ENCODE results near the gene STXBP6.

Gene STXBP6

DNA sequence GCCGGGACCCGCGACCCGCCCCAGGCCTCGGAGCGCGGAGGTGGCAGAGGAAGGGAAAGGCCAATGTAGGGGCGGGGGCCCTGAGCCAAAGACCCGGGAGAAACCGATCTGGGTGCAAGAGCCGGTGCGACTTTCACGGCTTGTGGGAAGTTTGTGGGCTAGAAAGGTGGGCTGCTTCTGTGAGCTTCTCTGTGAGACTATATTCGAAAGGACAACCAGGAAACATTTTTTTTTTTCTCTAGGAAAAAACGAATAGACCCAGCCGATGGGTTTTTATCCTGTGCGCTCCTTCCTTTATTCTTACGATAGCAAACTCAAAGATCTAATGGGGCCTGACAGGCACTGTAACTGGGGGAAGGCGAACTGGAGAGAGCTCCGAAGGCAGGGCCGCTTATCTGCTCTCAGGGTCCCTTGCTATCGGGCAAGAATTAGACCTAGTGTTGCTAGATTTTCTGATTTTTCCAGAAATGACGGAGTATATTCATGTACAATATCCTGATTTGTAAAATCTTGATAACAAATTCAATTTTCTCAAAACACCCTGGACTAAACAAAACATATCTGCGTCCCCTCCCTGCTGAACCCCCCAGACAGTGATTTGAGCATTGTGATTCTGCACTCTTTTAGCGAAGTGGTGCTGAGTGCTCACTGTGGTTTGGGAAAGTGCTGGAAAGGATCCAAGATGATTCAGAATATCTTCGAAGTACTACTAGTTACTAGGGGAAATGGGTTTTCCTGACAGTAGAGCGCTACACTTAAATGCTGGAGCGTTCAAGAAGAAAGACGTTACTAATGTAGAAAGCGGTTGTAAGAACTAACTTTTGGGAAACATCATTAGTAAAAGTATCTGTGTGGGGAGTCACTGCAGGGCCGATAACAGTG, 563 bp upstream of the STXBP6 start:
- DNase-seq, result no peak

DNA sequence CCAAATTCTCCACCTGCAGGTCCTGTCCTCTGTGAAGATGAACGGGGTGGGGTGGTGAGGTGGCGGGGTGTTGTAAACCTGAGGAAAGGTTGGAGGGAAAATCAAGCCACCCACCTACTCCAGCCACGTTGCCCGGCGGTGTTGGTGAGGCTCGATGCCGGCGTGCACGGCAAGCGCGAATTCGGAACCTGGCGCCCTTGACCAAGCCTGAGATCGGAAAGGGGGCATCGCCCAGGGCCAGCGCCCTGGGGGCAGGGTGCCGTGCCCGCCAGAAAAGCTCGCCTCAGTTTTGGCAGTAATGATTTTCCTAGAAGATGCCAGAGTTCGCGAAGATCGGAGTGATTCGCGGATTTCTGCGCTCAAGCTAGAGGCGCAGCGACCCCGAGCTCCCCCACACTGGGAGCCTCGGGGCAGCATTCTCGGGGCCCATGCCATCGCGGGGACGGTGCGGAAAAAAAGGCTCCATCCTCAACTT, 817 bp downstream of the STXBP6 start:
- no peak for DNase-seq

DNA sequence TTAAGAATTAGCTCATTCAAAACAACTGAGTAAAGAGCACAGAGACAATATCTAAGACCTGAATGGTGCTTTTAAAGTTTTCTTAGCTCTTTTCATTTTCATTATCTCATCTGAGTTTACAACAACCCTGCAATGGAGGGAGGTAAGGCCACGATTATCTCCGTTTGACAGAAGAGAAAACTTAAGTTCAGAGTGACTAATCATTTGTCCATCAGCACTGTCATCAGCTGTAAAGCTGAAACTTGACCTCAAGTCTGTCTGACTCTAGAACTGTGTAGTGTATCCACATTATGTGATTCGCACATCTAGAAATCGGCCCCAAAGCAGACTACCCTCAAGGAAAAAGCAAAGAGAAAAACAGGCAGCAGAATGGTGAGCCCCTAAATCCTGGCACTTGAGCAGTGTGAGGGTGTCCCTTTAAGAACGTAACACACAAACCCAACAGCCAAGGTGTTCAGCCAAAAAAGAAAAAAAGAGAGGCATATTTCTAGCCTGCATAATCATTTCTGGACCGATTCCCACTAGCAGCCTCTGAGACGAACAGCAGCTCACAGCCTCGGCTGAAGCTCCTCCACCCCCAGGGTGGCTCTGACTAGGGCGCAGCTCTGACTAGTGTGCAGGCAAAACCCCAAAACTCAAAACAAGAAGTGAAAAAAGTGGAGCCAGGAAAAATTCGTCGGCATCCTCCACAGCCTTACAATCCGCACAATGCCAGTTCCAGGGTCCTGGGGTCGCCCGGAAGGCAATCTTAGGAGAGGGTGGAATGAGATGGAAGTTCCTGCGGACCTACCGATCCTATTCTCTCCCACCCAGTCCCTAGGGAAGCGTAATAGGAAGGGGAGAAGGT, 1.6 kb downstream of the STXBP6 start:
- DNase-seq, result peak; percentile 12

DNA sequence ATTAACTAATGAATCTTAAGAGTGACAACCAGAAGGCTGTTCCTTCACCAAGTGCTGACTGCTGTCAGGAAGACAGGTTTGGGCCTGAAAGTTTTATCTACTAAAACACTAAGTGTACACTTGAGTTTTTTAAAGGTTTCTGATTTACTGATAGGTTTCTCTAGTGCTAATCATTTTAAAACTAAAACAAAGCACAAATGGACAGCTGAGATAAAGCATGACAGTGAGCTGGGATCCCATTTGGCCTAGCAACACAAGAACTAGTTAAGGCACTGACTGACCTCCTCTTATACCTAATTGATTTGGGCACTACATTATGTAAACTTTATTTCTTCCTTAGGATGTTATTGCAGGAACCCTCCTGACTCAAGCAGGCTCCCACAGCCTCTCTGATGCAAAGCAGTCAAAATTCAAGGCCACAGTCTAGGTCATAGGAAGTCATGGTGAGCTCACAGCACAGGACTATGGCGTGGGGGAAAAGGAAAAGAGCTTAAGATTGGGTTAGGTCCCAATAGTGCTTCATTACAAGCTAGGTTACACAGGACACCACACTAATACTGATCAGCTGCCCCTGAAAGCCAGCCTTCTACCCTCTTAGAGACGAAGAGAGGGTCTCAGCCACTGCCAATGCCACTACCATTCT, 3.5 kb downstream of the STXBP6 start:
- DNase-seq, result no peak

DNA sequence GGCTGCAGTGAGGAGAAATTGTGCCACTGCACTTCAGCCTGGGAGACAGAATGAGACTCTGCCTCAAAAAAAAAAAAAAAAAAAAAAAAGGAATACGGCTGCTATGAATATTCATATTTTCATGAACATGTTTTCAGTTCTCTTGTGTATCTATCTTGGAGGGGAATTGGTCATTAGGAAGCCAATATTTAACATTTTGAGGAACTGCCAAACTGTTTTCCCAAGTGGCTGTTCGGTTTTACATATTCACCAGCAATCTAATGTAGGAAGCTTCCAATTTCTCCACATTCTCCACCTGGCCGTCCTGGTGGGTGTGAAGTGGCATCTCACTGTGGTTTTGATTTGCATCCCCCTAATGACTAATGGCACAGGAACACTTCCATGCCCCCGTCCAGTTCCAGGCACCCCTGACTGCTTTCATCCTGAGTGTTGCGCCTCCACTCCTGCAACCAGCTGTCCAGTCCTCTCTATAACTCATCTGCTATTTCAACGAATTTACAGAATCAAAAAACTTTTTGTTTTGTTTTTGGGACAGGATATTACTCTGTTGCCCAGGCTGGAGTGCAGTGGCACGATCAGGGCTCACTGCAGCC, 5.7 kb downstream of the STXBP6 start:
- DNase-seq, result no peak

DNA sequence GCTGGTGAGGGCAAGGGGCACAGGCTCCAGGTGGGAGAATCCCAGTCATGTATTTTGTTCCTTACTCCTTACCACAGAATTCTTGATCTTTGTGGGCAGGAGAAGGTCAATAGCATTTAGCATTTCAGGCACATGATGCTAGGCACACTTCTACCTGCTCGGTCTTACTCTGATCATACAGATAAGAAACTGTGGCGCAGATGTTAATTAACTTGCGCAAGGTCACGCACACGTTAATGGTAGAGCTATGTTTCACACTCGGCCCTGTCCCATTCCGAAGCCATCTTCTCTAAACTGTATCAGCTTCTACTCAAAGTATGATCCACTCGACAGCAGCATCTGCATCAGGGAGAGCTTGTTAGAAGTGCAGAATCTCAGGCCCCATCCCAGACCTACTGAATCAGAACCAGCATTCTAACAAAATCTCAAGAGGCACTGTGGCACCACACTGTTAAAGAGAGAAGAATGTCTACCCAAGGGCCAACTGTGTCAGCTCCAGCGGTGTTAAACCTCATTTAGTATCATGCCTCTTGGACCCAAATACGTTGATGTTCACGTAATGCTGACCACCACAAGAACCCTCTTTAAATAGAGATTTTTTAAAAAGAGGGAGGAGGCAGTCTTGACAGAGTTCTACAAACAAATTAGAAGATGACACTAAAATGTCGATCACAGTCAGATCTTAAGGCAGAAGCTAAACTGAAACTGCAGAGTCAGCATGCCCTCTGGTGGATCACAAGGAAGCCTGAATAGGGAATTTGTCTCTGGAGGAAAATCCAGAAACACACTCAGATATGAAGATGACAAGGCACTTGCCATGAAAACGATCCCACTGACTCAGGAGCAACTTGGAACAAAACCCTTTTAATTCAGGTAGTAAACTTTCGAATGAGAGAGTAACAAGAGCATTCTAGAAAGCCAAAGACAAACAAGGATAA, 7.3 kb downstream of the STXBP6 start:
- peak; percentile 23 for DNase-seq

DNA sequence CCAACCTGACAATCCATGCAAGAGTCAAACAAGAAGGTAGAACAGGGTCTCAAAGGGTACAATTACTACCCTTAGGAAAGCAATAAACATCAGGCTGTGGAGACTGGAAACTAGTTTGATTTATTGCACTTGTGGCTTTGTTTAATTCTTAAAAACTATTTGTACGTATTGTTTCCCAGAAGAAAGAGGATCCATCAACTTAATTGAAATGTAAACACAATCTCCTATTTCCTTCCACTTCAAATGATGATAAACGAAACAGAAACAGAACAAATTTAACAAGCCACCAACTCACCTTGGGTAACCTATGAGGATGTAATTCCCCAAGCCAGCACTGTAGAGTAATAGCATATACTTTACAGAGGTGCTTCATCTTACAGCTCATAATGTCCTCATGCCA, 8.0 kb downstream of the STXBP6 start:
- DNase-seq, result no peak

DNA sequence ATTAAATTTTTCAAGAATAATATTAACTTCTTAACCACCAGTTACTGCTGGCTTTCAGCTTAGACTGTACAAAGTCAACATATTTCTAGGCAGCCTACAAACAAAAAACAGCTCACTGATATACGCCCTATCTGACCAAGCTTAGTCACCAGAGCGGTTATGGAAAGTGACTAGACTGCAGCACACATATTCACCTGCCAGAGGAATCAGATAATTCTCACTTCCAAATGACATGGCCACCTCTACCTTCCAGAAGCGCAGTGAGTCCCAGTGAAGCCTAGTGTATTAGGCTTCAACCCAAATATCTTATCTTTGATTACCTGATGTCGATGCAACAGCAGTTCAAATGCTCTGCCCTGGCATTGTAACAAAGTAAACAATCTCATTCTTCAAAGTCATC, 8.5 kb downstream of the STXBP6 start:
- no peak for DNase-seq

DNA sequence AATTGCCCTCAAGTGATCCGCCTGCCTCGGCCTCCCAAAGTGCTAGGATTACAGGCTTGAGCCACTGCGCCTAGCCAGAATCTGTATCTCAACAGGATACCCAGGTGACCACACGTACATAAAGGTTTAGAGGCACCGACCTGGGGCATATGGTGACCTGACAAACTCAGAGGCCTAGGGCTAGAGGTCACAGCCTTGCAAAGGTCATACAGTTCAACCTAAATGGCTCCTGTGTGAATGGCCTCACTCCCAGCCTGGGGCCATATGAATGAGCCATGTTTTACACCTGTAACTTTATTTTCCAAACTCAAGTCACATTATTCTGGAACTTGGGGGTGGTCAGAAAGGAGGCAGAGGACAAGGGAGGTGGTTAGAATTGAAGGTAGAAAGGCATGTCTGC, 10.0 kb downstream of the STXBP6 start:
- no peak for DNase-seq

DNA sequence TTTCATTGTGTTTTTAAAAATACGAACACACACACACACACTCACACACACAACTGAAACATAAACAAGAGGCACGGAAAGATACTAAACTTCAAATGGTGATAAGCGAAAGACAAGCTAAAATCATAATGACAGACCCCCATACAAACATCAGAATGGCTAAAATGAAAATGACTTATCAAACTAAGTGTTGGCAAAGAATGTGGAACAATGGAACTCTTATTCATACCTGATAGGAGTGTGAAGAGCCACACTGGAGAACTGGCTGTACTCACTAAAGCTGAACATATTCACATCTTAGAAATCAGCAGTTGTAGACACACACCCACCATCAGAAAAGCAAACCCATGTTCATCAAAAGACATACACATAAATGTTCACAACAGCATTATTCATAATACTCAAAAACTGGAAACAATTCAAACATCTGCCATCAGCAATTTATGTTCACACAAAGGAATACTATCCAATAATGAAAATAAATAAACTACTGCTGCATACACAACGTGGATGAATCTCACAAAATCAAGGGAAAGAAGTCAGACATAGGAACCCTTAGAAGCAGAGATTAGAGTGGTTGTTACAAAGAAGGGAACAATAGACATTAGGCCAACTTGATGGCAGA, 11.8 kb downstream of the STXBP6 start:
- DNase-seq, result no peak

DNA sequence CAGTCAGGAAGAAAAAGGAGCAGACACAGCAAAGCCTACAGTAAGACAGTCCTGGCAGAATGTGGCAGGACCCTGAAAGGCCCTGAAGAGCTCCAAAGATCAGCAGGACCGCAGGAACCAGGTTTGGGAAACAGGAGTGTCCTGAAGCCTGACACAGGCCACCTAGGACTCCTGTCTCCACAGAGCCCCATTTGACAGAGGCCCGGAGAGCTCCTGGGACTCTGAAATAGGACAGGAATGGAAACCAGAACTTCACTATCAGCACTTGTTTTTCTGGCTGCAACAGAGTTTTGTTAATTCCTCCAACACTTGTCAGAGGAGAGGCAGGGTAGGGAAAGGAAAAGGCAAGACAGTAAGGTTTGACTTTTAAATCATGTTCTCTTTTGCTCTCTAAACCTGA, 12.9 kb downstream of the STXBP6 start:
- no peak for DNase-seq

DNA sequence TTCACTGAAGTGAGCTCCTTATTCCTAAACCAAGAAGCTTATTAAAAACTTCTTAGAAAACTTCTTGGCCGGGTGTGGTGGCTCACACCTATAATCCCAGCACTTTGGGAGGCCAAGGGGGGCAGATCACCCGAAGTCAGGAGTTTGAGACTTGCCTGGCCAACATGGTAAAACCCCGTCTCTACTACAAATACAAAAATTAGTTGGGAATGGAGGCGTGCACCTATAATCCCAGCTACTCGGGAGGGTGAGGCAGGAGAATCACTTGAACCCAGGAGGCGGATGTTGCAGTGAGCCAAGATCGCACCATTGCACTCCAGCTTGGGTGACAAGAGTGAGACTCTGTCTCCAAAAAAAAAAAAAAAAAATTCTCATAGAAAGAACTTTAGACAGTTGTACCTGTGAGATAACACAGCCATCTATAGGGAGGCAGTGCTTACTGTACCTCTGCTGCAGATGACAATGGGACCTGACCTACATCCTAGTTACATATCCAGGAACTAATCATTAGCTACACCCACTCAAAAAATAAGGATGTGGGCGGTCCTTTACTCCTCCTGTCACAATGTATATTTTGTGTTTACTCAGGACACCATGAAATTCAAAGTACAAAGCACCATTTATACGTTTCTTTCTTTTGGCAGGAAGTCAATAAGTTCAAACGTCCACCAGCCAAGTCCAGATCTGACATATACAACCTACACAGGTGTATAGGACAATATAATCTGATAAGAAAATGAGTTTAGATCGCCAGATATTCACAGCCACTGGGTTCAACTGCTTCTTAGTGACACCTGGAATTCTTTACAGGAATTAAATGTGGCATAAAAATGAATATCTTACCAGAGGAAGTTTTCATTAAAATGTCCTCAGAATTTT, 14.9 kb downstream of the STXBP6 start:
- no peak for DNase-seq

DNA sequence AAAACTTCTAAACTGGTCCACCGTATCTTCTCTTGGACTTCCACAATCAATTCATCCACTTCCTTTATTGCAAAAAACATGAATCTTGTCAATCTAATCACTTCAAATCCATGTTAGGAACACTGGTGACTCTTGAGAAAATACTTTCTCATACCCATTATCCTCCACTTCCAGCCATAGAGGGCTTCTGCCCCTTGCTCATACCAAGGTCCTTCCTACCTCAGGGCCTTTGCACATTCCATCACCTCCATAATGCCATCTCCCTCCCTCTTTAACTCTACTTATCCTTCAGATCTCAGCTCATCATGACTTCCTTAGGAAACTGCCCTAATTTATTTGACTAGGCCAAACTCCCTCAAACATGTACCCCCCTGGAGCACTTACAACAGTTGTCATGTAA, 16.6 kb downstream of the STXBP6 start:
- DNase-seq, result no peak

DNA sequence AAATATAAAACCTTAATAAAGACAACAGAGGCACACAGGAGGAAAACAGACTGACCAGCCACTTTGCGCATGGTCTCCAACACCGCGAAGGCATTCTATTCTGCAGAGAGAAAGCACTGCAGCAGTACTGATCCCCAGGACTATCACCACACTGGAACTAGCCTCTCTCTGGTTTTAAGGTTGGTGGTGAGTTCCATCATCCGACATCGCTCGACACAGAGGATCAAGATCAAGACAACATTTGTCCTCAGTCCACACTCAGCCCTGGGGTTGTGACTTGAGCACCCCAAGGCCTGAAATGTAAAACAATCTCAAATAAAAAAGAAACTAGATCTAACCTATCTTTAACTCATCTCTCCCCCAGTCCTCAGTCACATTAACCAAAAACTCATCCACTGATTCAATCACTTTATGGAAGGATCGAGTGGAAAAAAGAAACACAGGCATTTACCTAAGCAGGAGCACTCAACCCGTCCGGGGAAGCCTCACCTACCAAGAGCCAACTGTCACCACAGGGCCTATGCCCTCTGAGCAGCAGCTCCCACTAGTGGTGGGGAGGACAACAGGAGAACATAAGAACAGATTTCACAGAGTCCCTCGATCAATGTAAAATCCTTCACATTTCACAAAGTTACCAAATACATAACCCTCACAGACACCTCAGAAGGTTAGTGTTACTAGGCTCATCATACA, 17.7 kb downstream of the STXBP6 start:
- DNase-seq, result no peak

DNA sequence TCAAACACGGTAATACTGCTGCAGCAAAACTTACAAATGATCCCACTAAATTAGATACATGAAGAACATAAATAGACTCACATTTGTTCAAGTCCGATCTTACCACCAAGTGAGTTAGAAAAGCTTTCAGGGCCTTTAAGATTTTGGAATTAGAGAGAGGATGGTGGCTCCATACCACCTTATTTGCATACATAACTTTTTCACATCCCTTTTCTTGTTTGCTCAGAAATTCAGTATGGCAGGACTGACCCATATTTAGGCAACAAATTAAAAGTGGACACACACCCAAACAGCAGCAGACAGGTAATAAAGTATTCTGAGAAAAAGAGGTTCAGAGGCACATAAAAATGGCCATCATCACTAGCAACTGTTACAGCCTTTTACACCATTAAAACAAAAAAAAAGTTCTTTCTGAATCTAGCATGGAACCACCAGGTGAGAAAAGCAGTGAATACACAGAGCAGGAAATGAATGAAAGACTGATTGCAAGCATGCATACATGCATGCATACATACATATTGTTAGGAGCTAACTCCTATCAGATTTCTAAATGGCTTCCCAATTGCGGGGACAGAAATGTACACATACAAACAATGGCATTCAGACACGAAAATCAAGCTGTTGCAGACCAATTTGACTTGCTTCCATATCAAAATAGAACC, 23.3 kb downstream of the STXBP6 start:
- no peak for DNase-seq

DNA sequence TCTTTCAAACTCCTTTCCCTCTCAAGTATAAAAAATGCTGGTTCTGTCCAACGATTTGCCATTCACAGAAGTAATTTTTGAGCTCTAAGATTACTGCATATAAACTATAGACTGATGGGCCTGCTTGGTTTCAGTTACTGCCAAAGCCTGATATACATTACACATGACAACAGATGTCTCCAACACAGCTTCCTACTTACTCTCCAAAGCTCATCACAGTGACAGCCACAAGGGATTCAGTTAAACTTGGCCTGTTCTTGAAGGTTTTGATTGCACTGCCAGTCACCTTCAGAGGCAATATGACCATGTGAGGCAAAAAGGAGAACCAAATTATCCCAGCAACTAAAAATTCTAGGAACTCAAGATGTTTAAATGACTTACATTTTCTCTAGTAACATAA, 30.1 kb downstream of the STXBP6 start:
- DNase-seq, result no peak

DNA sequence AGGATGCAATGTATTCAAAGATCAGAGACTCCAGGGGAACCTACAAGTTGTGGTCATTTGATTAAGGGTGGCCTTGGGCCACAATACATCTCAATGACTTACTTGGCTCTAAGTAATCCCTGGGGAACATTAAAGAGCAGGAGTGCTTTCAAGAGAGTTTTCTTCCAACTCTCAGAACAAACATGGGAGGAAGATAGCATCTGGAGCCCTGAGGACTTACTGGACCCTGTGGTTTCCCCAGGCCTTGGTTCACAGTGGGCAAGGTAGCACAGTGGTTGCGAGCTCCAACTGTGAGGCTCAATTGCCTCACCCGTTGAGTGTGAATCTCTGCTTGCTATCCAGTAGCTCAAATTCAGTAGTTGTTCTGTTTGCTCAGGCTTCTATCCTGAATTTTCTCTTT, 32.4 kb downstream of the STXBP6 start:
- no peak for DNase-seq

DNA sequence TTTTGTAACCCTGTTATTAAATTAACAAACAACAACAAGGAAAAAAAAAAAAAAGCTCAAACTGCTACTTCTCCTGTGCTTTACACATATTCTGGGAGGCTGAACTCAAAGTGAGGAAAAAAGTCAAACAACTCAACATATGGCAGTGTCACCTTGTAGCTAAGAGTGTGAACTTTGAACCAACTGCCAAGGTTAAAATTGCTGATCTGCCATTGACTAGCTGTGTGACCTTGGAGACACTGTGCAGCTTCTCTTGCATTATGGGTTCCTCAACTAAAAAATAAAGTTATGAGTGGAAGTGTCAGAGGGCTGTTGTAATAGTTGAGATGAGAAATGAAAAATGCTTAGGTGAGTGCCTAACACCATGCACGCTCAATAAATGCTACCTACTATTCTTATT, 34.2 kb downstream of the STXBP6 start:
- DNase-seq, result no peak

DNA sequence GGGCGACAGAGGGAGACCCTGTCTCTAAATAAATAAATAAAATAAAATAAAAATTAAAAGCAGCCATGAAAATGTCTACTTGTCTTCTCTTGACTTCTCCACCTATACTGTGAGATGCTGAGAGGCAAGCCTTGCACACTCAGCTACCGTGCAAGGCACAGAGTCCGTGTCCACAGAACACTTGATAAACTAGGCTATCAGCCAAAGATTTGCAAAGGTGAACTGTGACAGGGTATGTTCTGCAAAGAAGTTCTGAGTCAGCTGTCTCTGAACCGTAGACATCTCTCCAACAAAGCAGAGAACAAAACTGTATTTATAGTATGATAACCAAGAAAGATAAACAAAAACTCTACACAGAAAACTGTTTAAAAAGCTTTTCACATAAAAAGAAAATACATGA, 35.5 kb downstream of the STXBP6 start:
- no peak for DNase-seq
